ENCODE results near the gene FBL.

- no peak for TF ChIP-seq CTCF (IDR thresholded peaks at IDR 0.05; ENCODE audit: low read length)
- no peak for TF ChIP-seq EZH2 (optimal IDR thresholded peaks at IDR 0.05; ENCODE audit: low read depth, low read length)
Observed at GRCh38 chr19:39878398-39878797, 32.2 kb upstream of the FBL start.

Measured in MM.1S (cell line).